H1 (cell line): ENCODE results near the gene MOGAT2. TPM values are rescaled to one million over a fixed set of nuclear protein-coding genes. Genes with fewer than 3 reads are reported as not detected.

ENCODE experiments used
- CTCF ChIA-PET: fragments of 300-600 bp; sonication (Branson Sonifier 250); formaldehyde crosslinking; loops from one replicate; lab custom pipeline; 2021; ENCODE audit not compliant: partially characterized antibody; lab: Charles Lee
- POLR2A ChIA-PET: fragments of 300-600 bp; sonication (Branson Sonifier 250); formaldehyde crosslinking; loops from one replicate; lab custom pipeline; 2021; ENCODE audit warnings: inconsistent platforms; ENCODE audit not compliant: partially characterized antibody; lab: Charles Lee
- DNase-seq, 2 experiments: peaks; one replicate each; pipeline versions ENCODE4 v3.0.0 to v3.0.0-alpha.2; 2010 to 2022; ENCODE audit warnings: low spot score in 2 of 2, low read depth in 1 of 2, mixed read lengths in 1 of 2
- FAIRE-seq: peaks from 2 replicates; lab custom pipeline; 2011; peaks lifted over from hg19 to GRCh38; lab: Jason Lieb, UNC
- H2AFZ ChIP-seq: 2 replicates; pipeline ENCODE4 v1.8.1; 2012; ENCODE audit warnings: low read length, inconsistent platforms
- H2AK5ac ChIP-seq: 2 replicates; pipeline ENCODE4 v1.6.1; 2013; ENCODE audit warnings: low read depth, low read length
- H2BK120ac ChIP-seq: replicated peaks from 2 replicates; pipeline ENCODE3; 2013; ENCODE audit warnings: low read depth, low read length, inconsistent platforms
- H2BK12ac ChIP-seq: 2 replicates; pipeline ENCODE4 v1.6.1; 2013; ENCODE audit warnings: low read depth, low read length
- H2BK15ac ChIP-seq: 2 replicates; pipeline ENCODE4 v1.6.1; 2013; ENCODE audit warnings: low read length
- H2BK20ac ChIP-seq: 2 replicates; pipeline ENCODE4 v1.6.1; 2013; ENCODE audit warnings: low read length
- H2BK5ac ChIP-seq: 2 replicates; pipeline ENCODE4 v1.6.1; 2013; ENCODE audit warnings: low read depth, low read length
- H3K14ac ChIP-seq: 2 replicates; pipeline ENCODE4 v1.6.1; 2013; ENCODE audit warnings: inconsistent platforms; ENCODE audit not compliant: insufficient read length
- H3K18ac ChIP-seq: 2 replicates; pipeline ENCODE4 v1.6.1; 2013; ENCODE audit warnings: low read length; ENCODE audit errors: extremely low read depth
- H3K23ac ChIP-seq: 2 replicates; pipeline ENCODE4 v1.6.1; 2013; ENCODE audit warnings: inconsistent platforms; ENCODE audit not compliant: insufficient read length
- H3K23me2 ChIP-seq: 2 replicates; pipeline ENCODE4 v1.6.1; 2013; ENCODE audit warnings: low read depth, low read length
- H3K27ac ChIP-seq: 2 replicates; pipeline ENCODE4 v1.6.1; 2011; ENCODE audit warnings: low read depth, low read length, inconsistent platforms
- H3K27me3 ChIP-seq, 4 experiments: replicated peaks in 1 of 4; 1 replicate in 1 of 4; 2 replicates in 3 of 4; pipeline versions ENCODE4 v1.6.1 to v1.8.1; 2011 to 2013; ENCODE audit warnings: low read length in 3 of 4, mild to moderate bottlenecking in 3 of 4, inconsistent platforms in 2 of 4, mixed read lengths in 2 of 4, moderate library complexity in 1 of 4; ENCODE audit not compliant: control insufficient read depth in 3 of 4, insufficient read depth in 3 of 4; ENCODE audit errors: extremely low read depth in 1 of 4
- H3K36me3 ChIP-seq, 4 experiments: 2 replicates each; pipeline versions ENCODE4 v1.6.1 to v1.8.1; 2011 to 2013; ENCODE audit warnings: mild to moderate bottlenecking in 4 of 4, low read length in 3 of 4, moderate library complexity in 2 of 4, control low read depth in 1 of 4, inconsistent platforms in 1 of 4; ENCODE audit not compliant: insufficient read depth in 4 of 4, control insufficient read depth in 2 of 4
- H3K4ac ChIP-seq: replicated peaks from 2 replicates; pipeline ENCODE3; 2013; ENCODE audit warnings: low read length, low read depth, mixed read lengths, inconsistent platforms; ENCODE audit not compliant: insufficient read length
- H3K4me1 ChIP-seq, 4 experiments: replicated peaks in 1 of 4; 1 replicate in 1 of 4; 2 replicates in 3 of 4; pipeline versions ENCODE4 v1.6.1 to v1.8.1; 2011 to 2013; ENCODE audit warnings: low read length in 3 of 4, inconsistent platforms in 2 of 4, mixed read lengths in 1 of 4; ENCODE audit not compliant: insufficient read depth in 4 of 4, control insufficient read depth in 3 of 4
- H3K4me2 ChIP-seq, 2 experiments: 2 replicates each; pipeline versions ENCODE4 v1.6.1 to v1.8.1; 2011 to 2013; ENCODE audit warnings: low read depth in 2 of 2, low read length in 2 of 2, control low read depth in 1 of 2, inconsistent platforms in 1 of 2, mild to moderate bottlenecking in 1 of 2; ENCODE audit not compliant: insufficient read depth in 1 of 2
- H3K4me3 ChIP-seq, 4 experiments: fragments of 200-600, 300-600 bp in 1 of 4; sonication (generic), shearing (Covaris generic), sonication (Bioruptor Twin) in 1 of 4; 2 replicates each; pipeline versions ENCODE4 v1.5.1 to v1.8.1; 2011 to 2016; ENCODE audit warnings: low read length in 4 of 4, low read depth in 3 of 4, control low read depth in 2 of 4, inconsistent platforms in 2 of 4, mild to moderate bottlenecking in 2 of 4, mixed read lengths in 1 of 4, moderate library complexity in 1 of 4; ENCODE audit not compliant: insufficient read depth in 2 of 4; ENCODE audit errors: extremely low read depth in 1 of 4
- H3K56ac ChIP-seq: replicated peaks from 2 replicates; pipeline ENCODE3; 2013; ENCODE audit warnings: low read depth, mild to moderate bottlenecking, mixed read lengths, low read length, inconsistent platforms; ENCODE audit not compliant: insufficient read length
- H3K79me1 ChIP-seq: 2 replicates; pipeline ENCODE4 v1.6.1; 2013; ENCODE audit warnings: low read depth, low read length, control low read depth
- H3K79me2 ChIP-seq, 2 experiments: 2 replicates each; pipeline versions ENCODE4 v1.6.1 to v1.8.1; 2012 to 2013; ENCODE audit warnings: low read length in 2 of 2, mild to moderate bottlenecking in 2 of 2, inconsistent platforms in 1 of 2; ENCODE audit not compliant: insufficient read depth in 2 of 2, control insufficient read depth in 1 of 2
- H3K9ac ChIP-seq, 4 experiments: replicated peaks in 1 of 4; 1 replicate in 1 of 4; 2 replicates in 3 of 4; pipeline versions ENCODE4 v1.6.1 to v1.8.1; 2011 to 2013; ENCODE audit warnings: low read depth in 3 of 4, low read length in 3 of 4, control low read depth in 2 of 4, mild to moderate bottlenecking in 2 of 4, moderate library complexity in 2 of 4, inconsistent platforms in 1 of 4; ENCODE audit errors: extremely low read depth in 1 of 4
- H3K9me3 ChIP-seq, 2 experiments: 2 replicates each; pipeline versions ENCODE4 v1.6.1 to v1.8.1; 2012 to 2013; ENCODE audit warnings: mild to moderate bottlenecking in 2 of 2, moderate library complexity in 2 of 2, control low read depth in 1 of 2, inconsistent platforms in 1 of 2, low read depth in 1 of 2, low read length in 1 of 2, mixed read lengths in 1 of 2; ENCODE audit not compliant: insufficient read depth in 2 of 2
- H4K20me1 ChIP-seq, 2 experiments: replicated peaks in 1 of 2; 2 replicates each; pipeline versions ENCODE3 to v1.8.1; 2011 to 2013; ENCODE audit warnings: inconsistent platforms in 2 of 2, low read length in 2 of 2, mild to moderate bottlenecking in 1 of 2; ENCODE audit not compliant: insufficient read depth in 2 of 2, control insufficient read depth in 1 of 2
- H4K5ac ChIP-seq: 2 replicates; pipeline ENCODE4 v1.6.1; 2013; ENCODE audit warnings: low read length, low read depth, mixed read lengths, inconsistent platforms; ENCODE audit not compliant: insufficient read length
- H4K8ac ChIP-seq: 2 replicates; pipeline ENCODE4 v1.8.0; 2013; ENCODE audit warnings: mild to moderate bottlenecking, moderate library complexity, low read length, inconsistent platforms; ENCODE audit not compliant: insufficient read depth; ENCODE audit errors: extremely low read depth
- H4K91ac ChIP-seq: replicated peaks from 2 replicates; pipeline ENCODE3; 2013; ENCODE audit warnings: low read length, mixed read lengths, inconsistent platforms; ENCODE audit not compliant: insufficient read length
- CHD2 ChIP-seq: IDR thresholded peaks from 2 replicates; pipeline ENCODE4 v1.6.1; 2012; ENCODE audit warnings: low read length, improper control_type of control experiment
- EGR1 ChIP-seq: IDR thresholded peaks from 2 replicates; pipeline ENCODE4 v1.6.1; 2011; ENCODE audit warnings: low read depth, low read length, borderline replicate concordance
- GTF2F1 ChIP-seq: IDR thresholded peaks from 2 replicates; pipeline ENCODE4 v1.6.1; 2012; ENCODE audit warnings: low read depth, low read length, improper control_type of control experiment, borderline replicate concordance
- MAFK ChIP-seq: IDR thresholded peaks from 2 replicates; pipeline ENCODE4 v1.6.1; 2012; ENCODE audit warnings: low read depth, mild to moderate bottlenecking, improper control_type of control experiment, low read length
- NANOG ChIP-seq: IDR thresholded peaks from 2 replicates; pipeline ENCODE4 v1.6.1; 2011; ENCODE audit warnings: low read length, low read depth, mild to moderate bottlenecking, inconsistent platforms; ENCODE audit not compliant: insufficient read depth, poor library complexity, severe bottlenecking
- RAD21 ChIP-seq, 2 experiments: IDR thresholded peaks in 1 of 2; conservative IDR thresholded peaks in 1 of 2; 2 replicates each; pipeline ENCODE4 v1.6.1; 2011; ENCODE audit warnings: low read depth in 2 of 2, low read length in 2 of 2, improper control_type of control experiment in 1 of 2, inconsistent platforms in 1 of 2, mild to moderate bottlenecking in 1 of 2, moderate library complexity in 1 of 2
- WGBS, 2 experiments: shearing (Covaris generic) in 1 of 2; methylation state at CpG; one replicate each; pipeline versions ENCODE4 v1.1.6 to v1.1.7; 2013 to 2015; ENCODE audit warnings: low lambda C conversion rate in 2 of 2, mixed read lengths in 2 of 2, inconsistent platforms in 1 of 2, low coverage in 1 of 2, missing lambda C conversion rate in 1 of 2; ENCODE audit not compliant: insufficient replicate concordance in 2 of 2, insufficient coverage in 1 of 2, insufficient read length in 1 of 2; ENCODE audit errors: extremely low coverage in 1 of 2, missing lambda C conversion rate in 1 of 2; 5-methylcytosine and 5-hydroxymethylcytosine counted together
- polyA plus RNA-seq, 7 experiments: library from polyadenylated mRNA; depleted of rRNA in 3 of 7; stranded (reverse) in 5 of 7; unstranded in 2 of 7; fragments of >200 nt in 5 of 7; fragments of 200-250 nt in 2 of 7; gene quantifications; 1 replicate in 5 of 7; 2 replicates in 1 of 7; 4 replicates in 1 of 7; pipeline versions ENCODE4 v1.2.1 to v1.2.3, GENCODE V29; 2011 to 2013; ENCODE audit warnings: missing spikeins in 2 of 7, mixed read lengths in 2 of 7
- total RNA-seq: library from RNA; stranded (reverse); fragmentation: NEBNext Ultra II Directional; extraction: Animal tissue kit (Norgen Biotek cat#: 25700); gene quantifications from 2 replicates; pipeline ENCODE4 v1.2.1, GENCODE V29; 2021
- TF ChIP-seq, protein P1 (sequence below): IDR thresholded peaks from 2 replicates; pipeline ENCODE4 v1.6.1; 2012; ENCODE audit warnings: inconsistent platforms
- TF ChIP-seq, protein P2 (sequence below): IDR thresholded peaks from 2 replicates; pipeline ENCODE4 v1.6.1; 2011; ENCODE audit warnings: low read depth, mild to moderate bottlenecking, low read length; ENCODE audit not compliant: insufficient read depth
- TF ChIP-seq, protein P3 (sequence below), 3 experiments: IDR thresholded peaks; 1 replicate in 2 of 3; 2 replicates in 1 of 3; pipeline versions ENCODE4 v1.5.1 to v1.6.1; 2011; ENCODE audit warnings: low read length in 3 of 3, mild to moderate bottlenecking in 3 of 3, inconsistent platforms in 2 of 3, low read depth in 1 of 3, moderate library complexity in 1 of 3; ENCODE audit not compliant: insufficient read depth in 1 of 3; ENCODE audit errors: control extremely low read depth in 1 of 3

MOGAT2 gene
- total and polyA plus RNA-seq, 2 of the 8 experiments (the other 6 are each of a cell fraction or from before 2014, with no cell fraction given): not detected

DNA sequence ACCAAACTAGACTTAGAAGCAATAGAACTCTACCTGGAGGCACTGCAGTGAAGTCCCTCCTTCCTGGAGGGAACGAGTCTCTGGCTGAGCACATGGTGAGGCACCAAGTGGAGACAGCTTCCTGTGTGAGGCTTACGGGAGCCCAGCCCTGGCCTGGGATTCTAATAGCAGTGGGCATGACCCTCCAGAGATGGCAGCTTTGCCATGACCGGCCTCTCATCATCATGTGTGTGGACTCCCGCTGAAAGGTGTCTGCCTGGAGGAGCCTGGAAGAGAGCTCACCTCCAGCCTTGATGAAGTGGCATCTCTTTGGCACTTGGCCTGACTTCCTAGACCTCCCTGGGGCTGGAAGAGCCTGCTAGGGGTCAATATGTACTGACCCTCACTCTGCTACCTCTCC lies 58.9 kb downstream of the MOGAT2 start:
- FAIRE-seq: no peak
- no peak for DNase-seq
- TF ChIP-seq, protein P1, sequence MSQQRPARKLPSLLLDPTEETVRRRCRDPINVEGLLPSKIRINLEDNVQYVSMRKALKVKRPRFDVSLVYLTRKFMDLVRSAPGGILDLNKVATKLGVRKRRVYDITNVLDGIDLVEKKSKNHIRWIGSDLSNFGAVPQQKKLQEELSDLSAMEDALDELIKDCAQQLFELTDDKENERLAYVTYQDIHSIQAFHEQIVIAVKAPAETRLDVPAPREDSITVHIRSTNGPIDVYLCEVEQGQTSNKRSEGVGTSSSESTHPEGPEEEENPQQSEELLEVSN: no peak
- TF ChIP-seq CHD2: no peak
- TF ChIP-seq EGR1: no peak
- TF ChIP-seq GTF2F1: no peak
- TF ChIP-seq, protein P2, sequence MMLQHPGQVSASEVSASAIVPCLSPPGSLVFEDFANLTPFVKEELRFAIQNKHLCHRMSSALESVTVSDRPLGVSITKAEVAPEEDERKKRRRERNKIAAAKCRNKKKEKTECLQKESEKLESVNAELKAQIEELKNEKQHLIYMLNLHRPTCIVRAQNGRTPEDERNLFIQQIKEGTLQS: no peak
- TF ChIP-seq NANOG: no peak
- TF ChIP-seq, protein P3, sequence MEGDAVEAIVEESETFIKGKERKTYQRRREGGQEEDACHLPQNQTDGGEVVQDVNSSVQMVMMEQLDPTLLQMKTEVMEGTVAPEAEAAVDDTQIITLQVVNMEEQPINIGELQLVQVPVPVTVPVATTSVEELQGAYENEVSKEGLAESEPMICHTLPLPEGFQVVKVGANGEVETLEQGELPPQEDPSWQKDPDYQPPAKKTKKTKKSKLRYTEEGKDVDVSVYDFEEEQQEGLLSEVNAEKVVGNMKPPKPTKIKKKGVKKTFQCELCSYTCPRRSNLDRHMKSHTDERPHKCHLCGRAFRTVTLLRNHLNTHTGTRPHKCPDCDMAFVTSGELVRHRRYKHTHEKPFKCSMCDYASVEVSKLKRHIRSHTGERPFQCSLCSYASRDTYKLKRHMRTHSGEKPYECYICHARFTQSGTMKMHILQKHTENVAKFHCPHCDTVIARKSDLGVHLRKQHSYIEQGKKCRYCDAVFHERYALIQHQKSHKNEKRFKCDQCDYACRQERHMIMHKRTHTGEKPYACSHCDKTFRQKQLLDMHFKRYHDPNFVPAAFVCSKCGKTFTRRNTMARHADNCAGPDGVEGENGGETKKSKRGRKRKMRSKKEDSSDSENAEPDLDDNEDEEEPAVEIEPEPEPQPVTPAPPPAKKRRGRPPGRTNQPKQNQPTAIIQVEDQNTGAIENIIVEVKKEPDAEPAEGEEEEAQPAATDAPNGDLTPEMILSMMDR (IDR thresholded peaks at IDR 0.05; ENCODE audit: control extremely low read depth in 1 of 3, insufficient read depth in 1 of 3, low read depth in 1 of 3, low read length in 3 of 3): no peak
- TF ChIP-seq RAD21 (IDR thresholded peaks at IDR 0.05 in 1 of 2, conservative IDR thresholded peaks at IDR 0.05 in 1 of 2; ENCODE audit: low read depth in 2 of 2, low read length in 2 of 2): no peak
- no peak for TF ChIP-seq MAFK

More for the DNA sequence above, 58.9 kb downstream of the MOGAT2 start:
- H3K56ac ChIP-seq: no peak overlapping the region
- H3K36me3 ChIP-seq: no peaks in the 10 kb centered on the region
- H4K20me1 ChIP-seq: no peaks in the 10 kb centered on the region
- no peak overlapping the region for H4K91ac ChIP-seq
- no peak overlapping the region for H3K4me3 ChIP-seq
- no peaks in the 10 kb centered on the region for H3K79me2 ChIP-seq
- no peak overlapping the region for H2BK120ac ChIP-seq
- H3K18ac ChIP-seq: no peak overlapping the region
- POLR2A ChIA-PET: interaction anchor here (1.2 kb wide), 1 partner anchor 51 kb away, joined by 3 read pairs; no protein-coding TSS in a partner anchor
- H3K9ac ChIP-seq: no peak overlapping the region
- no peak overlapping the region for H4K5ac ChIP-seq
- H2BK12ac ChIP-seq: no peak overlapping the region
- no peak overlapping the region for H2AK5ac ChIP-seq
- H2BK15ac ChIP-seq: no peak overlapping the region
- H3K4ac ChIP-seq: no peak overlapping the region
- CTCF ChIA-PET: interaction anchor here (1.6 to 3.1 kb wide), 5 partner anchors 8 to 54 kb away, joined by 3 to 10 read pairs (median 7); partner anchors contain the start of gene DGAT2
- no peak overlapping the region for H4K8ac ChIP-seq
- no peaks in the 10 kb centered on the region; a peak in 2 of 7 replicates for H3K27me3 ChIP-seq
- peaks cover 0 to 8% (median 4%) of the 10 kb centered on the region in 4 experiments; a peak in 5 of 7 replicates for H3K4me1 ChIP-seq
- 86% methylated on average over 4 of the region's 4 CpGs; no CpG with 5 or more reads in 1 of the 2 experiments for WGBS, 2 experiments
- H2AFZ ChIP-seq: no peak overlapping the region
- no peak overlapping the region for H3K23ac ChIP-seq
- no peak overlapping the region for H2BK5ac ChIP-seq
- no peaks in the 10 kb centered on the region for H3K9me3 ChIP-seq
- no peak overlapping the region for H3K4me2 ChIP-seq
- H3K14ac ChIP-seq: no peak overlapping the region
- no peak overlapping the region for H3K27ac ChIP-seq
- H2BK20ac ChIP-seq: no peak overlapping the region
- H3K23me2 ChIP-seq: no peaks in the 10 kb centered on the region
- H3K79me1 ChIP-seq: no peaks in the 10 kb centered on the region
